Mesenchymal stem cell (in vitro differentiated cells and primary cell): ENCODE measurements around the gene CRADD.

Experiments used
- DNase-seq: peaks from one replicate; pipeline ENCODE4 v3.0.0-alpha.2; 2013
- H2AFZ ChIP-seq: one replicate; pipeline ENCODE4 v1.6.1; 2013; ENCODE audit warnings: low read depth, mild to moderate bottlenecking, control low read depth, inconsistent platforms, low read length, moderate library complexity
- H2AK5ac ChIP-seq: 2 replicates; pipeline ENCODE4 v1.6.1; 2013; ENCODE audit warnings: low read length, moderate library complexity, mild to moderate bottlenecking, inconsistent platforms; ENCODE audit not compliant: severe bottlenecking
- H2BK120ac ChIP-seq: one replicate; pipeline ENCODE4 v1.6.1; 2013; ENCODE audit warnings: low read depth, mild to moderate bottlenecking, inconsistent platforms, low read length, moderate library complexity
- H2BK12ac ChIP-seq, 2 experiments: one replicate each; pipeline ENCODE4 v1.6.1; 2013; ENCODE audit warnings: inconsistent platforms in 2 of 2, low read length in 2 of 2, mild to moderate bottlenecking in 2 of 2, moderate library complexity in 2 of 2, control low read depth in 1 of 2
- H2BK15ac ChIP-seq: one replicate; pipeline ENCODE4 v1.6.1; 2013; ENCODE audit warnings: mild to moderate bottlenecking, low read depth, inconsistent platforms; ENCODE audit not compliant: poor library complexity, severe bottlenecking
- H2BK5ac ChIP-seq: 2 replicates; pipeline ENCODE4 v1.6.1; 2013; ENCODE audit warnings: low read depth, mild to moderate bottlenecking, low read length, control low read depth, inconsistent platforms; ENCODE audit not compliant: poor library complexity, severe bottlenecking
- H3K14ac ChIP-seq, 2 experiments: one replicate each; pipeline ENCODE4 v1.6.1; 2013; ENCODE audit warnings: inconsistent platforms in 2 of 2, low read length in 2 of 2, control low read depth in 1 of 2, mild to moderate bottlenecking in 1 of 2, moderate library complexity in 1 of 2
- H3K18ac ChIP-seq, 2 experiments: one replicate each; pipeline ENCODE4 v1.6.1; 2013; ENCODE audit warnings: inconsistent platforms in 2 of 2, low read length in 2 of 2, control low read depth in 1 of 2, low read depth in 1 of 2, mild to moderate bottlenecking in 1 of 2
- H3K23ac ChIP-seq, 2 experiments: one replicate each; pipeline ENCODE4 v1.6.1; 2013; ENCODE audit warnings: inconsistent platforms in 2 of 2, low read length in 2 of 2, mild to moderate bottlenecking in 2 of 2, moderate library complexity in 2 of 2, control low read depth in 1 of 2
- H3K27ac ChIP-seq: 2 replicates; pipeline ENCODE4 v1.5.1; 2013; ENCODE audit warnings: mild to moderate bottlenecking, moderate library complexity, low read length, control low read depth, inconsistent platforms; ENCODE audit not compliant: poor library complexity, severe bottlenecking
- H3K27me3 ChIP-seq, 2 experiments: 2 replicates each; pipeline versions ENCODE4 v1.6.1 to v1.7.0; 2013; ENCODE audit warnings: low read length in 2 of 2, mild to moderate bottlenecking in 2 of 2, moderate library complexity in 2 of 2, control low read depth in 1 of 2, inconsistent platforms in 1 of 2; ENCODE audit not compliant: control insufficient read depth in 1 of 2, insufficient read depth in 1 of 2
- H3K36me3 ChIP-seq, 2 experiments: 2 replicates each; pipeline versions ENCODE4 v1.6.1 to v1.7.0; 2013; ENCODE audit warnings: low read length in 2 of 2, control low read depth in 1 of 2, inconsistent platforms in 1 of 2, low read depth in 1 of 2, mild to moderate bottlenecking in 1 of 2; ENCODE audit not compliant: insufficient read depth in 2 of 2, control insufficient read depth in 1 of 2
- H3K4ac ChIP-seq, 2 experiments: one replicate each; pipeline ENCODE4 v1.6.1; 2013; ENCODE audit warnings: inconsistent platforms in 2 of 2, low read length in 2 of 2, mild to moderate bottlenecking in 2 of 2, moderate library complexity in 2 of 2, control low read depth in 1 of 2, low read depth in 1 of 2
- H3K4me1 ChIP-seq: 2 replicates; pipeline ENCODE4 v1.6.1; 2013; ENCODE audit warnings: low read depth, low read length, control low read depth; ENCODE audit not compliant: control insufficient read depth, insufficient read depth
- H3K4me2 ChIP-seq: 2 replicates; pipeline ENCODE4 v1.6.1; 2013; ENCODE audit warnings: low read length, mild to moderate bottlenecking, inconsistent platforms; ENCODE audit not compliant: poor library complexity, severe bottlenecking
- H3K4me3 ChIP-seq, 2 experiments: 2 replicates each; pipeline versions ENCODE4 v1.5.1 to v1.7.0; 2013; ENCODE audit warnings: low read length in 2 of 2, mild to moderate bottlenecking in 2 of 2, control low read depth in 1 of 2, low read depth in 1 of 2; ENCODE audit not compliant: insufficient read depth in 1 of 2
- H3K79me1 ChIP-seq: replicated peaks from 2 replicates; pipeline ENCODE4 v1.6.1; 2013; ENCODE audit warnings: mild to moderate bottlenecking, control low read depth, low read length, inconsistent platforms; ENCODE audit not compliant: poor library complexity, severe bottlenecking
- H3K9ac ChIP-seq: 2 replicates; pipeline ENCODE4 v1.7.0; 2013; ENCODE audit warnings: mild to moderate bottlenecking, low read length, moderate library complexity
- H3K9me3 ChIP-seq: 2 replicates; pipeline ENCODE4 v1.7.0; 2013; ENCODE audit warnings: mild to moderate bottlenecking, low read length; ENCODE audit not compliant: control insufficient read depth
- H4K8ac ChIP-seq: one replicate; pipeline ENCODE4 v1.6.1; 2013; ENCODE audit warnings: inconsistent platforms, mild to moderate bottlenecking, low read length, moderate library complexity
- H4K91ac ChIP-seq: one replicate; pipeline ENCODE4 v1.6.1; 2013; ENCODE audit warnings: mild to moderate bottlenecking, low read length, inconsistent platforms
- WGBS: methylation state at CpG from one replicate; pipeline ENCODE4 v1.1.7; 2013; ENCODE audit warnings: mixed read lengths; 5-methylcytosine and 5-hydroxymethylcytosine counted together

CRADD gene

GRCh38 chr12:93818488-93819049 lies 141.4 kb downstream of the CRADD start:
- peak overlapping the region in 1 of 2 experiments; percentile 50 for H2BK12ac ChIP-seq
- H3K18ac ChIP-seq = peak overlapping the region; percentile 24 to 50
- H2AK5ac ChIP-seq = no peak overlapping the region
- no peaks in the 10 kb centered on the region for H3K27me3 ChIP-seq
- H3K9me3 ChIP-seq = no peaks in the 10 kb centered on the region
- no peak overlapping the region for H3K27ac ChIP-seq
- peak overlapping the region; percentile 59 for H3K9ac ChIP-seq
- peak overlapping the region; percentile 21 for H4K91ac ChIP-seq
- H3K4ac ChIP-seq = peak overlapping the region in 1 of 2 experiments; percentile 63
- H3K79me1 ChIP-seq = peaks cover 1% of the 10 kb centered on the region
- no peak overlapping the region for H2AFZ ChIP-seq
- H4K8ac ChIP-seq = no peak overlapping the region
- H2BK120ac ChIP-seq = no peak overlapping the region
- no peak overlapping the region for H2BK5ac ChIP-seq
- H3K36me3 ChIP-seq = no peaks in the 10 kb centered on the region
- H2BK15ac ChIP-seq = no peak overlapping the region
- H3K4me1 ChIP-seq = no peaks in the 10 kb centered on the region
- H3K23ac ChIP-seq = no peak overlapping the region
- H3K14ac ChIP-seq = no peak overlapping the region
- 90% methylated on average over 8 of the region's 9 CpGs for WGBS
- no peak for DNase-seq
- no peak overlapping the region for H3K4me3 ChIP-seq
- H3K4me2 ChIP-seq = no peak overlapping the region

DNA sequence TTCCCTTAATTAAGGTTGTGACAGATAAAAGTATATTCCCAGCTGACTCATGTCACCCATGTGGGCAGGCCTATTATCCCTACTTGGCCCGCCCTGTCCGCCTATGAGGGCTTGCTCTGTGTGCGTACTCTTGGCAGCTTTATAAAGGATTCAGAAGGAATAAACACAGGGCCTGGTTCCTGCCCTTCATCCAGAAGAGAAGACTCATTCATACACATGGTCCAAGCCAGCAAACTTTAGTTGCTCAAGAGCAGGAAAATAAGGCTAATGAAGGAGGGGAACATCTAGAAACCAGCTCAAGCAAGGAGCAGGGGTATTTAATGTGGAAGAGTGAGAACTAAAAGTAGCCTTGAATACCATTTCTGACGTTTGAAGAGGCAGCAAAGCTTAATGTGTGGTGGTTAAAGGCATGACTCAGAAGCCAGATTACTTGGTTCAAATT lies 141.9 kb downstream of the CRADD start:
- H2BK15ac ChIP-seq = no peak overlapping the region
- H2BK5ac ChIP-seq = no peak overlapping the region
- no peak overlapping the region for H3K27ac ChIP-seq
- peak overlapping the region; percentile 58 for H2AFZ ChIP-seq
- H3K79me1 ChIP-seq = peaks cover 1% of the 10 kb centered on the region
- H3K14ac ChIP-seq = no peak overlapping the region
- no peaks in the 10 kb centered on the region for H3K27me3 ChIP-seq
- no peak overlapping the region for H2AK5ac ChIP-seq
- H2BK12ac ChIP-seq = no peak overlapping the region
- H4K8ac ChIP-seq = no peak overlapping the region
- H4K91ac ChIP-seq = no peak overlapping the region
- peak; percentile 85 for DNase-seq
- no peak overlapping the region for H3K4ac ChIP-seq
- H3K4me2 ChIP-seq = no peak overlapping the region
- H3K9me3 ChIP-seq = no peaks in the 10 kb centered on the region
- no peak overlapping the region for H3K18ac ChIP-seq
- peak overlapping the region; percentile 59 for H3K9ac ChIP-seq
- 67% methylated on average over 4 of the region's 4 CpGs for WGBS
- no peaks in the 10 kb centered on the region for H3K36me3 ChIP-seq
- no peaks in the 10 kb centered on the region for H3K4me1 ChIP-seq
- no peak overlapping the region for H2BK120ac ChIP-seq
- no peak overlapping the region for H3K4me3 ChIP-seq
- H3K23ac ChIP-seq = no peak overlapping the region

GRCh38 chr12:93823616-93824391 lies 146.6 kb downstream of the CRADD start:
- Histone ChIP-seq H2BK15ac (no peak overlapping the region), H3K9me3 (no peaks in the 10 kb centered on the region), H3K36me3 (no peaks in the 10 kb centered on the region), H3K14ac (no peak overlapping the region), H4K8ac (no peak overlapping the region), H3K27ac (no peak overlapping the region), H3K4ac (no peak overlapping the region), H2BK120ac (no peak overlapping the region), H3K18ac (no peak overlapping the region), H2BK5ac (no peak overlapping the region), H3K4me2 (no peak overlapping the region), H4K91ac (no peak overlapping the region), H2AK5ac (no peak overlapping the region), H3K23ac (no peak overlapping the region), H3K4me3 (no peak overlapping the region), H3K79me1 (peaks cover 1% of the 10 kb centered on the region), H2BK12ac (no peak overlapping the region), H3K27me3 (no peaks in the 10 kb centered on the region), H3K4me1 (no peaks in the 10 kb centered on the region), H3K9ac (no peak overlapping the region), H2AFZ (no peak overlapping the region)
- 82% methylated on average over 7 of the region's 8 CpGs for WGBS
- no peak for DNase-seq
